ENCODE data around the gene MTERF4.
A peak's percentile ranks its signal among the peaks of the same experiment; 100 is the strongest.

MTERF4 gene

GRCh38 chr2:241102239-241102803 lies at the start of gene MTERF4:
Gene MTERF4, minus strand, starts transcription at chr2:241102287. Its CDS starts 14 bp downstream, at chr2:241102273.
- DNase-seq: peak; percentile 72 to 88 (median 82)

GRCh38 chr2:241150660-241151530 lies 48.8 kb upstream of the MTERF4 start:
- DNase-seq: no peak

- DNase-seq: peak; percentile 83 to 92 (median 86)
These were observed 48.0 kb upstream of the MTERF4 start, which contains the start of gene PPP1R7 for GRCh38 chr2:241149925-241150659. Gene PPP1R7, plus strand, starts transcription at chr2:241150467. Its CDS starts 29 bp downstream, at chr2:241150496.

GRCh38 chr2:241149675-241149924 lies 47.5 kb upstream of the MTERF4 start:
- no peak for DNase-seq

GRCh38 chr2:241148891-241149674 lies 47.0 kb upstream of the MTERF4 start, which contains the start of gene PASK:
Gene PASK, minus strand, starts transcription at chr2:241149472. Its CDS starts 6,440 bp downstream, at chr2:241143032.
- DNase-seq: peak; percentile 74 to 88 (median 82)

- DNase-seq: no peak
These were observed 46.2 kb upstream of the MTERF4 start for GRCh38 chr2:241148239-241148638.

GRCh38 chr2:241147336-241147735 lies 45.2 kb upstream of the MTERF4 start:
- no peak for DNase-seq

- DNase-seq: no peak
These were observed 44.2 kb upstream of the MTERF4 start for GRCh38 chr2:241146286-241146685.

- DNase-seq: no peak
These were observed 40.5 kb upstream of the MTERF4 start for GRCh38 chr2:241142593-241142992.

- no peak for DNase-seq
These were observed 40.0 kb upstream of the MTERF4 start for GRCh38 chr2:241142063-241142462.

- no peak for DNase-seq
These were observed 39.2 kb upstream of the MTERF4 start for GRCh38 chr2:241141214-241141770.

- DNase-seq: no peak
These were observed 38.4 kb upstream of the MTERF4 start for GRCh38 chr2:241140445-241140840.

- no peak for DNase-seq
These were observed 37.7 kb upstream of the MTERF4 start for GRCh38 chr2:241139531-241140444.

GRCh38 chr2:241138471-241138870 lies 36.4 kb upstream of the MTERF4 start:
- DNase-seq: no peak

- DNase-seq: no peak
These were observed 35.4 kb upstream of the MTERF4 start for GRCh38 chr2:241137276-241138190.

GRCh38 chr2:241136661-241137260 lies 34.7 kb upstream of the MTERF4 start:
- DNase-seq: no peak

GRCh38 chr2:241136191-241136590 lies 34.1 kb upstream of the MTERF4 start:
- no peak for DNase-seq

GRCh38 chr2:241135737-241136136 lies 33.6 kb upstream of the MTERF4 start:
- no peak for DNase-seq

- DNase-seq: no peak
These were observed 32.6 kb upstream of the MTERF4 start for GRCh38 chr2:241134711-241135110.

- DNase-seq: no peak
These were observed 31.3 kb upstream of the MTERF4 start for GRCh38 chr2:241133436-241133820.
